Stimulated activated naive CD4-positive, alpha-beta T cell treated with Interleukin-2 at 50 U/mL for 16 hours (primary cell): ENCODE data around the gene VRK1.

Source experiments
- DNase-seq: peaks from one replicate; lab custom pipeline; 2025; lab: John Stamatoyannopoulos, UW

Gene VRK1

DNA sequence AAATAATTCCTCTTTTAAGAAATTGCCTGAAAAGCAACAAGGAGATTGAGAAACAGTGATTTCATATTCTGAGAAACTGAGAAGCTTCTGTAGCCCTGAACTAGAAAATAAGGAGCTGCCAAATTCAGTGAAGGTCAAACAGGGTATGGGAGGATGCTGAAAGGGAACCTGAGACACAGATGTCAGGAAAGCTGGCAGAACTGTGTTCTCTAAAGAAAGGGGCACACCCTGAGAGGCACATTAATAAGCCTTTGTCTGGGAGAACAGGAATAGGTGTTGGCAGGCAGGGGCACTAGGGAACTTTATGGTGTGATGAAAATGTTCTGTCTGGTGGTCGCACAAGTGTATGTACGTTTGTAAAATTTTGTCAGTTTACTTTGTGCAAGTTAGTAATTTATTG lies 29.6 kb downstream of the VRK1 start:
- no peak for DNase-seq

GRCh38 chr14:96827290-96827689 lies 30.1 kb downstream of the VRK1 start:
- no peak for DNase-seq

DNA sequence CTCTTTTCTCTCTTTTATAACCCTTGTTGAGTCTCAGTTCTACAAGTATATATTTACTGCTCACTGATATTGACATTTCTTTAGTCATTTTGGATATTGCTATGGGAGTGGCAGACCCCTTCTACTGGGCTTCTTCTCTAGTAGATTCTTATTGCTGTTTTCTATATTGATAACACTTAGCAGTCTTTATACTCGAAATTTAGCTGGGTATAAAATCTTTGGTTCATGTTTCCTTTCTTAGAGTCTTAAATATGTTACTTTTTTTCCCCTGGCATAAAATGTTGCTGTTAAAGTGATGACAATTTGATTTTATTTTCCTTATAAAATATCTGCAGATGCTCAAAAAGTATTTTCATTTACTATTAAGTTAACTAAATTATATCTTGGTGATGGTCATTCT lies 32.6 kb downstream of the VRK1 start:
- DNase-seq, result no peak

- DNase-seq, result no peak
Observed at GRCh38 chr14:96830946-96831345, 33.8 kb downstream of the VRK1 start.

DNA sequence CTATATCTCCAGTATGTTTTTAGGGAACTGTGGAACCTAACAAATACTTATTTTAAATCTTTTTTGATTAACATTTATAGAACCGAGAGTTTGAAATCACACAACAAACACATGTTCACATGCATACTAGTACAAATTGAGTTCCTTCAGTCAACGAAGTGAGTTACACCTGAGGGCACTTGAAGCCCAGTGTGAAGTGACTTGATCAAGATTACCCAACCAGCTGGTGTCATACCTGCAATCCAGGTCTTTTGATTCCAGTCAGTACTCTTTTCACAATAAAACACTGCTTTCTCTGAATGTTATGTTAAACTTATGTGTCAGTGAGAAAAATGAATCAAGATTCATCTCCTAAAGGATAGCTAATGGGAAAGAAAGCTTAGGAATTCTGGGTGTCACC lies 35.2 kb downstream of the VRK1 start:
- DNase-seq, result no peak

- no peak for DNase-seq
Observed at GRCh38 chr14:96838449-96838848, 41.3 kb downstream of the VRK1 start.

- no peak for DNase-seq
Observed at GRCh38 chr14:96839251-96839650, 42.1 kb downstream of the VRK1 start.

GRCh38 chr14:96843137-96843536 lies 46.0 kb downstream of the VRK1 start:
- DNase-seq, result no peak

- no peak for DNase-seq
Observed at GRCh38 chr14:96844857-96845570, 47.8 kb downstream of the VRK1 start.

- no peak for DNase-seq
Observed at GRCh38 chr14:96847451-96847850, 50.3 kb downstream of the VRK1 start.

- no peak for DNase-seq
Observed at GRCh38 chr14:96848011-96848410, 50.8 kb downstream of the VRK1 start.

- DNase-seq, result no peak
Observed at GRCh38 chr14:96849733-96850132, 52.6 kb downstream of the VRK1 start.

- no peak for DNase-seq
Observed at GRCh38 chr14:96851694-96852381, 54.7 kb downstream of the VRK1 start.

DNA sequence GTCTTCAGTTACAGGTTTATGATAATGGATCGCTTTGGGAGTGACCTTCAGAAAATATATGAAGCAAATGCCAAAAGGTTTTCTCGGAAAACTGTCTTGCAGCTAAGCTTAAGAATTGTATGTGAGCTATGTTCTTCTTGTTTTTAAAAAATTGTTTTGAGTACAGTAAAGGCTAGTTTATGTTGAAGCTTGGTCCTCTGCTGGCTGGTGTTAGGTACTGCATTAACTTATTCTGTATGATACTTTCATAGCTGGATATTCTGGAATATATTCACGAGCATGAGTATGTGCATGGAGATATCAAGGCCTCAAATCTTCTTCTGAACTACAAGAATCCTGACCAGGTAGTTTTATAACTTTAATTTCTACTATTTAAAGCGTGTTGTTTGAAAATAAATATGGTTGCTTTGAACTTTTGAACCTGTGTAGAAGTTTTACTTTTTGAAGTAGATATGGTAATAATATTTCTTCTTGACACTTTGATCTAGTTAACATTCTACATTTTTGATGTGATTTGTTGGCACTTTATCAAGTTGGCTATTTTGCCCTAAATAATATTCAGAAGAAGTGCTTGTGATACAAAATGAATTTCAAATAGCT lies 55.7 kb downstream of the VRK1 start:
- DNase-seq, result no peak

DNA sequence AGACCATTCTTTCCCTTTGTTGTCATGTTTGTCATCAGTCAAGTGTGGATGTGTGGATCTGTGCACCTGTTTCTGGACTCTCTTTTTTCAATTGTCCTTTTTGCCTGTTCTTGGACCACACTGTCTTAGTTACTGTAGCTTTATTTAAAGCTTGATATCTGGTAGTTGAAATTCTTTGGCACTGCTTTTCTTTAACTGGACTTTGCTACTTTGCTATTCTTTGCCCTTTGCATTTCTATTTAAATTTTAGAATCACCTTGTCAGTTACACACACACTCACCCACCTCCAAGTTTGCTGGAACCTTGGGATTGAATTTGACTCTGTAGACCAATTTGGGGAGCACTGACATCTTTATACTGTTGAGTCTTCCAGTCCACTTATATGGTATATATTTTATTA lies 61.5 kb downstream of the VRK1 start:
- DNase-seq, result no peak

- no peak for DNase-seq
Observed at GRCh38 chr14:96861568-96862310, 64.6 kb downstream of the VRK1 start.

- DNase-seq, result no peak
Observed at GRCh38 chr14:96863327-96863985, 66.3 kb downstream of the VRK1 start.

GRCh38 chr14:96863986-96864330 lies 66.8 kb downstream of the VRK1 start:
- no peak for DNase-seq

GRCh38 chr14:96867634-96868033 lies 70.5 kb downstream of the VRK1 start:
- no peak for DNase-seq

DNA sequence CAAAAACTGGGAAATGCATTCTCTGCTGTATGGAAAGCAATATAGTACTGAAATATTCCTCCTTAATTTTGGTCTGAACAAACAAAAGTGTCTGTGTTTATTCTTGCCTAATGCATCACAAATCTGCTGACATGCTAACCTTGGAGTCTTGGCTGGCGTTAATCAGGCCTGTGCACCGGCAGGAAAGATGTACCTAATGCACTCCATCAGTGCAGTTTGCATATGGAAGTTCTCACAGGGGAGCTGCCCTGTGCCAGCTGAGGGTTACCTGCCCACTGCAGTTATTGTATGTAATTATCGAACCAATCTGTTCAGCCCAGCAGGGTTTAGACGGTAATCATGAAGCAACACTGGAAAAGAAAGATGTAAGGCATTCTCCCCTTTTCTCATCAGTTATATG lies 76.9 kb downstream of the VRK1 start:
- DNase-seq, result no peak

- DNase-seq, result no peak
Observed at GRCh38 chr14:96876747-96877146, 79.6 kb downstream of the VRK1 start.

GRCh38 chr14:96881713-96882112 lies 84.5 kb downstream of the VRK1 start:
- DNase-seq, result no peak
